Spleen (tissue), 11 donors: ENCODE data around the gene MYRF. TPM values are rescaled to one million over a fixed set of nuclear protein-coding genes. Genes with fewer than 3 reads are reported as not detected.

Experiments
- DNase-seq: peaks from one replicate; pipeline ENCODE4 v3.0.0-alpha.2; 2020
- H3K27ac ChIP-seq, 8 donors: fragments of 200-600 bp; sonication (generic) in 7 of 8; 1 replicate in 4 of 8; 2 replicates in 4 of 8; pipeline versions ENCODE4 v1.5.0 to v1.8.0; 2016 to 2021; ENCODE audit warnings: inconsistent platforms in 4 of 8, mild to moderate bottlenecking in 4 of 8, moderate library complexity in 1 of 8
- H3K27me3 ChIP-seq, 7 donors: fragments of 200-600 bp; sonication (generic) in 6 of 7; replicated peaks in 1 of 7; 1 replicate in 4 of 7; 2 replicates in 3 of 7; pipeline versions ENCODE4 v1.5.0 to v1.8.0; 2016 to 2021; ENCODE audit warnings: inconsistent platforms in 3 of 7, mild to moderate bottlenecking in 1 of 7
- H3K36me3 ChIP-seq, 6 donors: fragments of 200-600 bp; sonication (generic) in 5 of 6; 1 replicate in 4 of 6; 2 replicates in 2 of 6; pipeline versions ENCODE4 v1.5.0 to v1.8.0; 2016 to 2021; ENCODE audit warnings: inconsistent platforms in 2 of 6
- H3K4me1 ChIP-seq, 6 donors: fragments of 200-600 bp; sonication (generic) in 5 of 6; 1 replicate in 3 of 6; 2 replicates in 3 of 6; pipeline versions ENCODE4 v1.5.0 to v1.8.0; 2016 to 2021; ENCODE audit warnings: inconsistent platforms in 3 of 6
- H3K4me3 ChIP-seq, 8 donors: fragments of 200-600 bp; sonication (generic) in 7 of 8; 1 replicate in 4 of 8; 2 replicates in 4 of 8; pipeline versions ENCODE4 v1.5.0 to v1.8.0; 2016 to 2021; ENCODE audit warnings: inconsistent platforms in 4 of 8, mild to moderate bottlenecking in 4 of 8, moderate library complexity in 2 of 8
- H3K9me3 ChIP-seq, 8 donors: fragments of 200-600 bp; sonication (generic) in 7 of 8; 1 replicate in 4 of 8; 2 replicates in 4 of 8; pipeline versions ENCODE4 v1.5.0 to v1.8.0; 2016 to 2021; ENCODE audit warnings: inconsistent platforms in 4 of 8
- CTCF ChIP-seq, 11 experiments: fragments of 200-600 bp in 7 of 11; fragments of 450-650 bp in 4 of 11; sonication (generic) in 4 of 11; IDR thresholded peaks in 8 of 11; conservative IDR thresholded peaks in 3 of 11; 1 replicate in 7 of 11; 2 replicates in 4 of 11; pipeline versions ENCODE4 v1.4.0 to v1.8.0; 2016 to 2021; ENCODE audit warnings: antibody characterized with exemption in 11 of 11, inconsistent platforms in 4 of 11, mild to moderate bottlenecking in 1 of 11
- POLR2A ChIP-seq, 3 donors: fragments of 450-650 bp; IDR thresholded peaks; one replicate each; pipeline ENCODE4 v1.5.1; 2017; ENCODE audit warnings: antibody characterized with exemption in 3 of 3, mild to moderate bottlenecking in 1 of 3
- POLR2AphosphoS5 ChIP-seq, 3 donors: sonication (generic); formaldehyde crosslinking; IDR thresholded peaks; one replicate each; pipeline ENCODE4 v1.5.1; 2017; ENCODE audit warnings: antibody characterized with exemption in 3 of 3
- WGBS, 5 donors: extraction: QIAGEN DNeasy Blood & Tissue Kit in 3 of 5; methylation state at CpG; one replicate each; pipeline versions ENCODE4 v1.1.5 to v1.1.7; 2013 to 2018; 5-methylcytosine and 5-hydroxymethylcytosine counted together
- intact Hi-C: fragments of 100-400 bp; cut with DNase I; formaldehyde crosslinking; loops from one replicate; pipeline ENCODE4 v1.15.0; 2023; ENCODE audit warnings: low total_unique reads
- polyA plus RNA-seq, 3 donors: library from polyadenylated mRNA; stranded (reverse); fragments of 200-250 nt; gene quantifications; one replicate each; pipeline ENCODE4 v1.2.1, GENCODE V29; 2013
- total RNA-seq, 7 donors: library from RNA; depleted of rRNA in 3 of 7; stranded (reverse); fragments of >200 nt in 3 of 7; fragmentation: NEBNext Ultra II Directional in 4 of 7; extraction: Animal tissue kit (Norgen Biotek cat#: 25700) in 4 of 7; gene quantifications; one replicate each; pipeline versions ENCODE4 v1.1.0 to v1.2.1, GENCODE V29; 2016 to 2021
- donor health status: healthy with polysubstance abuse.
- donor health status: DM: no; HTN: no; CAD: no; lungs with moderate emphysema.
- donor health status: DM: no; HTN: no; CAD: no.
- donor health status: Bipolar disorder and iron deficiency.
- donor health status: healthy.
- donor health status: DM: no; HTN: no; CAD: no.
- donor health status: DM: yes; HTN: yes; CAD: no.

Gene MYRF
- total and polyA plus RNA-seq, 10 donors = 0.15 to 1.5 (median 0.55) TPM

- peaks cover 0 to 49% (median 11%) of the 10 kb centered on the region in 7 donors for H3K27me3 ChIP-seq
- intact Hi-C loops = no loop called here
- H3K4me1 ChIP-seq = peaks cover 0 to 20% (median 15%) of the 10 kb centered on the region in 6 donors
- H3K27ac ChIP-seq = no peak overlapping the region
- peaks cover 0 to 16% (median 0%) of the 10 kb centered on the region in 6 donors for H3K36me3 ChIP-seq
- 36 to 62% (median 41%) methylated on average over 3 of the region's 3 CpGs for WGBS, 5 donors
- DNase-seq = no peak
- no peak for TF ChIP-seq POLR2AphosphoS5 (IDR thresholded peaks at IDR 0.05)
- TF ChIP-seq POLR2A (IDR thresholded peaks at IDR 0.05) = no peak
- TF ChIP-seq CTCF (IDR thresholded peaks at IDR 0.05 in 8 of 11, conservative IDR thresholded peaks at IDR 0.05 in 3 of 11) = peak in 2 of 11 experiments; percentile 21 to 32
- H3K9me3 ChIP-seq = no peaks in the 10 kb centered on the region
- H3K4me3 ChIP-seq = no peak overlapping the region
Observed at GRCh38 chr11:61747967-61748285, 4.5 kb upstream of the MYRF start.

- WGBS, 5 donors = 59 to 74% (median 64%) methylated on average over 13 to 21 of the region's 21 CpGs
- peaks cover 0 to 3% (median 0%) of the 10 kb centered on the region in 6 donors for H3K36me3 ChIP-seq
- no peak overlapping the region for H3K27ac ChIP-seq
- TF ChIP-seq POLR2AphosphoS5 (IDR thresholded peaks at IDR 0.05) (no peak), POLR2A (IDR thresholded peaks at IDR 0.05) (no peak)
- H3K4me1 ChIP-seq = peaks cover 0 to 23% (median 16%) of the 10 kb centered on the region in 6 donors
- H3K4me3 ChIP-seq = no peak overlapping the region
- peaks cover 0 to 58% (median 14%) of the 10 kb centered on the region in 7 donors for H3K27me3 ChIP-seq
- intact Hi-C loops = no loop called here
- H3K9me3 ChIP-seq = no peaks in the 10 kb centered on the region
- no peak for DNase-seq
Observed at GRCh38 chr11:61749591-61750217, 2.7 kb upstream of the MYRF start.

GRCh38 chr11:61750631-61751273, 1.7 kb upstream of the MYRF start:
- H3K4me3 ChIP-seq = no peak overlapping the region
- H3K4me1 ChIP-seq = peaks cover 0 to 23% (median 16%) of the 10 kb centered on the region in 6 donors
- DNase-seq = no peak
- no peaks in the 10 kb centered on the region for H3K36me3 ChIP-seq
- no peak overlapping the region for H3K27ac ChIP-seq
- H3K27me3 ChIP-seq = peaks cover 0 to 58% (median 14%) of the 10 kb centered on the region in 7 donors
- no peaks in the 10 kb centered on the region for H3K9me3 ChIP-seq
- WGBS, 5 donors = 89 to 95% (median 92%) methylated on average over 5 of the region's 5 CpGs
- no peak for TF ChIP-seq CTCF (IDR thresholded peaks at IDR 0.05 in 8 of 11, conservative IDR thresholded peaks at IDR 0.05 in 3 of 11)
- no peak for TF ChIP-seq POLR2A (IDR thresholded peaks at IDR 0.05)
- no peak for TF ChIP-seq POLR2AphosphoS5 (IDR thresholded peaks at IDR 0.05)
- intact Hi-C loops = no loop called here

- no peak for DNase-seq
- intact Hi-C loops = no loop called here
- TF ChIP-seq CTCF (IDR thresholded peaks at IDR 0.05 in 8 of 11, conservative IDR thresholded peaks at IDR 0.05 in 3 of 11) = peak in 1 of 11 experiments; percentile 14
- TF ChIP-seq POLR2AphosphoS5 (IDR thresholded peaks at IDR 0.05) = no peak
- 74 to 86% (median 84%) methylated on average over 14 of the region's 14 CpGs for WGBS, 5 donors
- no peak overlapping the region for H3K4me3 ChIP-seq
- H3K27me3 ChIP-seq = peaks cover 0 to 58% (median 14%) of the 10 kb centered on the region in 7 donors
- H3K36me3 ChIP-seq = no peaks in the 10 kb centered on the region
- H3K27ac ChIP-seq = no peak overlapping the region
- no peaks in the 10 kb centered on the region for H3K9me3 ChIP-seq
- H3K4me1 ChIP-seq = peaks cover 0 to 27% (median 17%) of the 10 kb centered on the region in 6 donors
Observed at GRCh38 chr11:61751384-61751783, 1.1 kb upstream of the MYRF start.
